HEK293 (cell line): ENCODE data around the gene PFKL.

Experiments
- EGR2 ChIP-seq: fragments of 450-650 bp; formaldehyde crosslinking; IDR thresholded peaks from 2 replicates; pipeline ENCODE4 v1.5.1; 2016; ENCODE audit warnings: low read depth, missing biosample characterization, missing genetic modification characterization
- ELK4 ChIP-seq: IDR thresholded peaks from 2 replicates; pipeline ENCODE4 v1.6.1; 2011; ENCODE audit warnings: mild to moderate bottlenecking, low read depth, low read length, borderline replicate concordance
- GFI1B ChIP-seq: fragments of 450-650 bp; formaldehyde crosslinking; IDR thresholded peaks from 2 replicates; pipeline ENCODE4 v1.5.1; 2016; ENCODE audit warnings: missing biosample characterization, missing genetic modification characterization
- INSM2 ChIP-seq: fragments of 450-650 bp; formaldehyde crosslinking; IDR thresholded peaks from 2 replicates; pipeline ENCODE4 v1.5.1; 2016; ENCODE audit warnings: missing biosample characterization, missing genetic modification characterization
- KLF1 ChIP-seq: fragments of 450-650 bp; formaldehyde crosslinking; IDR thresholded peaks from 2 replicates; pipeline ENCODE4 v1.5.1; 2016; ENCODE audit warnings: missing biosample characterization, missing genetic modification characterization
- KLF10 ChIP-seq: fragments of 450-650 bp; IDR thresholded peaks from 2 replicates; pipeline ENCODE4 v1.5.1; 2018; ENCODE audit warnings: missing biosample characterization, mild to moderate bottlenecking, missing genetic modification characterization
- REST ChIP-seq: fragments of 450-650 bp; formaldehyde crosslinking; IDR thresholded peaks from 2 replicates; pipeline ENCODE4 v1.5.1; 2016; ENCODE audit warnings: missing biosample characterization, missing genetic modification characterization
- SCRT1 ChIP-seq: fragments of 450-650 bp; formaldehyde crosslinking; IDR thresholded peaks from 2 replicates; pipeline ENCODE4 v1.5.1; 2016; ENCODE audit warnings: missing biosample characterization, missing genetic modification characterization, borderline replicate concordance
- SP7 ChIP-seq: fragments of 450-650 bp; formaldehyde crosslinking; IDR thresholded peaks from 2 replicates; pipeline ENCODE4 v1.5.1; 2016; ENCODE audit warnings: missing biosample characterization, missing genetic modification characterization
- ZBTB1 ChIP-seq: fragments of 450-650 bp; formaldehyde crosslinking; IDR thresholded peaks from 2 replicates; pipeline ENCODE4 v1.5.1; 2016; ENCODE audit warnings: missing biosample characterization, missing genetic modification characterization
- ZNF114 ChIP-seq: fragments of 450-650 bp; formaldehyde crosslinking; IDR thresholded peaks from 2 replicates; pipeline ENCODE4 v1.5.0; 2017; ENCODE audit warnings: missing biosample characterization, missing genetic modification characterization
- ZNF138 ChIP-seq: fragments of 450-650 bp; formaldehyde crosslinking; IDR thresholded peaks from 2 replicates; pipeline ENCODE4 v1.5.1; 2016; ENCODE audit warnings: missing biosample characterization, missing genetic modification characterization, borderline replicate concordance
- ZNF18 ChIP-seq: fragments of 450-650 bp; formaldehyde crosslinking; IDR thresholded peaks from 2 replicates; pipeline ENCODE4 v1.5.1; 2016; ENCODE audit warnings: missing biosample characterization, missing genetic modification characterization
- ZNF211 ChIP-seq: fragments of 450-650 bp; formaldehyde crosslinking; IDR thresholded peaks from 2 replicates; pipeline ENCODE4 v1.5.1; 2016; ENCODE audit warnings: low read depth, missing biosample characterization, missing genetic modification characterization
- ZNF223 ChIP-seq: fragments of 450-650 bp; formaldehyde crosslinking; IDR thresholded peaks from 2 replicates; pipeline ENCODE4 v1.5.1; 2016; ENCODE audit warnings: missing biosample characterization, missing genetic modification characterization
- ZNF302 ChIP-seq: fragments of 450-650 bp; formaldehyde crosslinking; IDR thresholded peaks from 2 replicates; pipeline ENCODE4 v1.5.1; 2016; ENCODE audit warnings: missing biosample characterization, missing genetic modification characterization, low read depth
- ZNF423 ChIP-seq: fragments of 450-650 bp; formaldehyde crosslinking; IDR thresholded peaks from 2 replicates; pipeline ENCODE4 v1.5.1; 2016; ENCODE audit warnings: missing biosample characterization, missing genetic modification characterization
- ZNF426 ChIP-seq: fragments of 450-650 bp; formaldehyde crosslinking; IDR thresholded peaks from 2 replicates; pipeline ENCODE4 v1.5.1; 2017; ENCODE audit warnings: missing biosample characterization, missing genetic modification characterization, mild to moderate bottlenecking, inconsistent platforms, moderate library complexity
- ZNF521 ChIP-seq: fragments of 450-650 bp; formaldehyde crosslinking; IDR thresholded peaks from 2 replicates; pipeline ENCODE4 v1.5.1; 2017; ENCODE audit warnings: missing biosample characterization, mild to moderate bottlenecking, missing genetic modification characterization
- ZNF558 ChIP-seq: fragments of 450-650 bp; formaldehyde crosslinking; IDR thresholded peaks from 2 replicates; pipeline ENCODE4 v1.5.1; 2016; ENCODE audit warnings: missing biosample characterization, missing genetic modification characterization
- ZNF600 ChIP-seq: fragments of 450-650 bp; formaldehyde crosslinking; IDR thresholded peaks from 2 replicates; pipeline ENCODE4 v1.5.1; 2016; ENCODE audit warnings: missing biosample characterization, missing genetic modification characterization
- ZNF654 ChIP-seq: fragments of 450-650 bp; formaldehyde crosslinking; IDR thresholded peaks from 2 replicates; pipeline ENCODE4 v1.5.1; 2016; ENCODE audit warnings: low read depth, missing biosample characterization, missing genetic modification characterization
- ZNF677 ChIP-seq: fragments of 450-650 bp; IDR thresholded peaks from 2 replicates; pipeline ENCODE4 v1.5.0; 2018; ENCODE audit warnings: missing biosample characterization, mild to moderate bottlenecking, missing genetic modification characterization, moderate library complexity
- ZNF777 ChIP-seq: fragments of 450-650 bp; formaldehyde crosslinking; IDR thresholded peaks from 2 replicates; pipeline ENCODE4 v1.5.1; 2017; ENCODE audit warnings: missing biosample characterization, missing genetic modification characterization, borderline replicate concordance
- ZSCAN23 ChIP-seq: fragments of 450-650 bp; formaldehyde crosslinking; IDR thresholded peaks from 2 replicates; pipeline ENCODE4 v1.5.1; 2016; ENCODE audit warnings: missing biosample characterization, missing genetic modification characterization
- ZSCAN5A ChIP-seq: fragments of 450-650 bp; formaldehyde crosslinking; IDR thresholded peaks from 2 replicates; pipeline ENCODE4 v1.5.1; 2016; ENCODE audit warnings: missing biosample characterization, missing genetic modification characterization
- ZXDB ChIP-seq: fragments of 450-650 bp; formaldehyde crosslinking; IDR thresholded peaks from 2 replicates; pipeline ENCODE4 v1.5.1; 2016; ENCODE audit warnings: missing biosample characterization, missing genetic modification characterization
- TF ChIP-seq, protein P1 (sequence below): fragments of 450-650 bp; formaldehyde crosslinking; IDR thresholded peaks from 2 replicates; pipeline ENCODE4 v1.5.1; 2016; ENCODE audit warnings: missing biosample characterization, missing genetic modification characterization, borderline replicate concordance
- TF ChIP-seq, protein P2 (sequence below): fragments of 450-650 bp; formaldehyde crosslinking; IDR thresholded peaks from 2 replicates; pipeline ENCODE4 v1.5.1; 2016; ENCODE audit warnings: missing biosample characterization, missing genetic modification characterization

PFKL gene

GRCh38 chr21:44370027-44370735 is 70.3 kb downstream of the PFKL start (continued):
- TF ChIP-seq ZSCAN5A (tag by site-specific recombination) (no peak), GFI1B (tag by site-specific recombination) (no peak), ZNF18 (no peak), ZXDB (no peak), ELK4 (no peak), KLF10 (no peak), SCRT1 (no peak), ZNF302 (tag by site-specific recombination) (no peak), REST (tag by site-specific recombination) (no peak), ZNF600 (tag by site-specific recombination) (peak; percentile 86), ZNF558 (no peak), ZNF521 (tag by site-specific recombination) (no peak), ZBTB1 (no peak), INSM2 (tag by site-specific recombination) (no peak), ZNF426 (no peak), ZNF654 (tag by site-specific recombination) (no peak), ZNF211 (tag by site-specific recombination) (no peak), ZSCAN23 (tag by site-specific recombination) (peak; percentile 52; the same call in 1 of the 2 replicates), ZNF223 (no peak), EGR2 (peak; percentile 35), ZNF138 (tag by site-specific recombination) (no peak), ZNF423 (no peak), ZNF114 (tag by site-specific recombination) (no peak), SP7 (tag by site-specific recombination) (peak; percentile 60), ZNF677 (tag by site-specific recombination) (no peak), KLF1 (tag by site-specific recombination) (peak; percentile 52), ZNF777 (tag by site-specific recombination) (no peak)
- TF ChIP-seq, protein P1, sequence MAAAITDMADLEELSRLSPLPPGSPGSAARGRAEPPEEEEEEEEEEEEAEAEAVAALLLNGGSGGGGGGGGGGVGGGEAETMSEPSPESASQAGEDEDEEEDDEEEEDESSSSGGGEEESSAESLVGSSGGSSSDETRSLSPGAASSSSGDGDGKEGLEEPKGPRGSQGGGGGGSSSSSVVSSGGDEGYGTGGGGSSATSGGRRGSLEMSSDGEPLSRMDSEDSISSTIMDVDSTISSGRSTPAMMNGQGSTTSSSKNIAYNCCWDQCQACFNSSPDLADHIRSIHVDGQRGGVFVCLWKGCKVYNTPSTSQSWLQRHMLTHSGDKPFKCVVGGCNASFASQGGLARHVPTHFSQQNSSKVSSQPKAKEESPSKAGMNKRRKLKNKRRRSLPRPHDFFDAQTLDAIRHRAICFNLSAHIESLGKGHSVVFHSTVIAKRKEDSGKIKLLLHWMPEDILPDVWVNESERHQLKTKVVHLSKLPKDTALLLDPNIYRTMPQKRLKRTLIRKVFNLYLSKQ (tag by site-specific recombination): no peak
- TF ChIP-seq, protein P2, sequence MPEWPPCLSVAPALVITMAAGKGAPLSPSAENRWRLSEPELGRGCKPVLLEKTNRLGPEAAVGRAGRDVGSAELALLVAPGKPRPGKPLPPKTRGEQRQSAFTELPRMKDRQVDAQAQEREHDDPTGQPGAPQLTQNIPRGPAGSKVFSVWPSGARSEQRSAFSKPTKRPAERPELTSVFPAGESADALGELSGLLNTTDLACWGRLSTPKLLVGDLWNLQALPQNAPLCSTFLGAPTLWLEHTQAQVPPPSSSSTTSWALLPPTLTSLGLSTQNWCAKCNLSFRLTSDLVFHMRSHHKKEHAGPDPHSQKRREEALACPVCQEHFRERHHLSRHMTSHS (tag by site-specific recombination): no peak
